ENCODE measurements around the gene MUSTN1. TPM values are rescaled to one million over a fixed set of nuclear protein-coding genes. Genes with fewer than 3 reads are reported as not detected.

MUSTN1 gene
- total RNA-seq, 1 donor from 2014 or later: 2.0 TPM

DNA sequence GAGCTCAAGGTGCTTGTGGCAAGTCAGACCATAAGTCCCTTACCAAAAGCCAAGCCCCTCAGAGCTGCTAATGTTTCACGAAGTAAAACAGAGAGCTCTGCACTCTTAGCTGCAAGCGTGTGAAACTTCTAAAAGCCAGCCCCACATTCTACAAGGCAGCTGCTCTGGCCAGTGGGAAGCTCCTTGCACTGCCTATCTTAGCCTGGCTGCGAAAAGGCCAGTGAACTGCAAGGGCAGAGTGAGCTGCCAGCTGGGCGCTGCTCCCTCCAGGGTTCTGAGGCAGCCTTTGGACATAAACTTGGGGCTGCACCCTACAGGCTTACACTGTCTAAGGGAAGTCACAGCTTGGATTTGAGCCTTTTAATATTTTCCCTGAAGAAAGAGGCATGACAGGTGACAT lies 2.2 kb upstream of the MUSTN1 start:
- DNase-seq (ENCODE audit: extremely low spot score, unreplicated experiment): no peak
- H3K4me3 Mint-ChIP-seq (ENCODE audit: unreplicated experiment): no peak overlapping the region
- H3K9me3 Mint-ChIP-seq (ENCODE audit: unreplicated experiment): no peaks in the 10 kb centered on the region
- H3K27me3 Mint-ChIP-seq (ENCODE audit: unreplicated experiment): no peaks in the 10 kb centered on the region
- no peak for TF ChIP-seq CTCF (IDR thresholded peaks at IDR 0.05)
- no peak overlapping the region for H3K27ac Mint-ChIP-seq (ENCODE audit: unreplicated experiment)
- peaks cover 30% of the 10 kb centered on the region for H3K4me1 Mint-ChIP-seq (ENCODE audit: unreplicated experiment)
- peaks cover 9% of the 10 kb centered on the region for H3K36me3 Mint-ChIP-seq (ENCODE audit: unreplicated experiment)

GRCh38 chr3:52836471-52836845 lies 1.6 kb upstream of the MUSTN1 start:
- H3K9me3 Mint-ChIP-seq (ENCODE audit: unreplicated experiment): no peaks in the 10 kb centered on the region
- no peak overlapping the region for H3K27ac Mint-ChIP-seq (ENCODE audit: unreplicated experiment)
- no peaks in the 10 kb centered on the region for H3K27me3 Mint-ChIP-seq (ENCODE audit: unreplicated experiment)
- H3K36me3 Mint-ChIP-seq (ENCODE audit: unreplicated experiment): peaks cover 9% of the 10 kb centered on the region
- no peak overlapping the region for H3K4me3 Mint-ChIP-seq (ENCODE audit: unreplicated experiment)
- peaks cover 34% of the 10 kb centered on the region for H3K4me1 Mint-ChIP-seq (ENCODE audit: unreplicated experiment)
- DNase-seq (ENCODE audit: extremely low spot score, unreplicated experiment): no peak
- TF ChIP-seq CTCF (IDR thresholded peaks at IDR 0.05): no peak

- H3K36me3 Mint-ChIP-seq (ENCODE audit: unreplicated experiment): peaks cover 7% of the 10 kb centered on the region
- no peaks in the 10 kb centered on the region for H3K9me3 Mint-ChIP-seq (ENCODE audit: unreplicated experiment)
- H3K4me3 Mint-ChIP-seq (ENCODE audit: unreplicated experiment): no peak overlapping the region
- no peak for DNase-seq (ENCODE audit: extremely low spot score, unreplicated experiment)
- no peaks in the 10 kb centered on the region for H3K27me3 Mint-ChIP-seq (ENCODE audit: unreplicated experiment)
- TF ChIP-seq CTCF (IDR thresholded peaks at IDR 0.05): no peak
- peak overlapping the region; percentile 68 for H3K27ac Mint-ChIP-seq (ENCODE audit: unreplicated experiment)
- peaks cover 39% of the 10 kb centered on the region for H3K4me1 Mint-ChIP-seq (ENCODE audit: unreplicated experiment)
Observed at GRCh38 chr3:52835766-52836470, 1.1 kb upstream of the MUSTN1 start.

DNA sequence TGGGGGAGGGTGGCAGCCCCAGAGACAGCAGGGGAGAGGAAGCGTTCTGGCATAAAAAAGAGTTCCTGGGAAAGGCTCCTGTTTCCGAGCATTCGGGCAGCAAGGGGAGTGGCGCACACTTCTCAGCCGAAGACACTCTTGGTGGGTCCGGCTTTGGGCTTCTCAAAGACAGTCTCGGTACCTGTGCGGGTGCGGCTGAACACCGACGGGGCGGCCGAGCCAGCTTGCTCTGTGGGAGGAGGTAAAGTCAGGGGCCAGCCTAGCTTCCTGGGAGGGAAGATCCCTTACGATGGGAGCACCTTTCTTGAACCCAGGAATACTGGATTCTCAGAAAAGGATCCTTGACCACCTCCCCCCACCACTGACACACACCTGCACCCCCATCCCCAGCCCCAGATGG lies 1.6 kb downstream of the MUSTN1 start:
- peaks cover 42% of the 10 kb centered on the region for H3K4me1 Mint-ChIP-seq (ENCODE audit: unreplicated experiment)
- DNase-seq (ENCODE audit: extremely low spot score, unreplicated experiment): no peak
- TF ChIP-seq CTCF (IDR thresholded peaks at IDR 0.05): no peak
- no peak overlapping the region for H3K27ac Mint-ChIP-seq (ENCODE audit: unreplicated experiment)
- no peak overlapping the region for H3K4me3 Mint-ChIP-seq (ENCODE audit: unreplicated experiment)
- H3K27me3 Mint-ChIP-seq (ENCODE audit: unreplicated experiment): no peaks in the 10 kb centered on the region
- no peaks in the 10 kb centered on the region for H3K9me3 Mint-ChIP-seq (ENCODE audit: unreplicated experiment)
- peaks cover 1% of the 10 kb centered on the region for H3K36me3 Mint-ChIP-seq (ENCODE audit: unreplicated experiment)

DNA sequence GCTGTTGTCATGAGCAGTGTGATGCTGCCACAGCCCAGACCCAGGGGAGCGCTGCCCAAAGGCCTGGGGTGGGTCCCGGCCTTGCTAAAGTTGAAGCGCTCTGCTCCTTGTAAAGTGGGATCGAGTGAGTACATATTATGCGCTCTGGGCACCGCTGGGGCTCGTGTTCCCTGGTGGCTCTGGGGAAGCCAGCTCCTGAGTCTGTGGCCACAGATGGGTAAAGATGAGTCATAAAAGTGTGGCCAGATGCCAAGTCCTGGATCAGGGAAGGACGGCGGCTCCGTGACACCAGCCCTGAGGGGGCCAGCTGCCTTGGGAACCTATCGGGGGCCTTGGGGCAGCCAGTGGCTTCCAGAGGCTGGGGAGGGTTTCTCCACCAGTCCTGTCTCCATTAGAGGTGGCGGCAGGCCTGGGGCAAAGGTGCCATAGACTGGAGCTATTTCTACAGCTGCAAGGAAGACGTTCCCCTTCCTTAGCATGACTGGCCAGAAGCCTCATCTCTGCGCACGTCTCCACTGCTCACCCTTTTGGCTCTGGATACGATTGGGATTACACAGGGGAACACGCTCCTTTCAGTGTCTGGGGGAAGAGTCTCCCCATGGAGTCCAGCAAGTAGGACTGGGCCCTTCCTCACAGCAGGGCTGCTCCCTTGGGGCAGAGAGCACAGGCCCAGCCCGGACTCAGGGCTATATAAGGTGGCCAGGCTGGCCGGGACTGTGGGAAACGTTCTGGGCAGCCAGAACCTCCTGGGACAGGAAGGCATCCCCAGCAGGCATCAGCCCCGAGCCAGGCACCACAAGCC lies 3.1 kb downstream of the MUSTN1 start:
- Mint-ChIP-seq H3K27ac (ENCODE audit: unreplicated experiment) (peak overlapping the region; percentile 84), H3K4me1 (ENCODE audit: unreplicated experiment) (peaks cover 51% of the 10 kb centered on the region), H3K4me3 (ENCODE audit: unreplicated experiment) (no peak overlapping the region)

More for the DNA sequence above, 3.1 kb downstream of the MUSTN1 start:
- Mint-ChIP-seq H3K36me3 (ENCODE audit: unreplicated experiment) (peaks cover under 1% of the 10 kb centered on the region), H3K27me3 (ENCODE audit: unreplicated experiment) (no peaks in the 10 kb centered on the region), H3K9me3 (ENCODE audit: unreplicated experiment) (no peaks in the 10 kb centered on the region)
- peak; percentile 93 for DNase-seq (ENCODE audit: extremely low spot score, unreplicated experiment)
- no peak for TF ChIP-seq CTCF (IDR thresholded peaks at IDR 0.05)

All from osteocyte (in vitro differentiated cells).